HG03097 (cell line): ENCODE results near the gene KIF26B.

Experiments used
- ATAC-seq: cut with Tn5 transposase; IDR thresholded peaks from one replicate; pipeline ENCODE4 v1.9.1; 2021; ENCODE audit not compliant: unreplicated experiment, low FRiP score

Gene KIF26B

GRCh38 chr1:245542365-245542764 is 387.6 kb downstream of the KIF26B start:
- no peak for ATAC-seq

GRCh38 chr1:245544236-245544635 is 389.5 kb downstream of the KIF26B start:
- ATAC-seq = no peak

- no peak for ATAC-seq
Observed at GRCh38 chr1:245546875-245547274, 392.1 kb downstream of the KIF26B start.

- ATAC-seq = no peak
Observed at GRCh38 chr1:245549996-245550719, 395.4 kb downstream of the KIF26B start.

- no peak for ATAC-seq
Observed at GRCh38 chr1:245550720-245551043, 395.9 kb downstream of the KIF26B start.

GRCh38 chr1:245551536-245551935 is 396.8 kb downstream of the KIF26B start:
- no peak for ATAC-seq

- ATAC-seq = no peak
Observed at GRCh38 chr1:245552331-245552730, 397.5 kb downstream of the KIF26B start.

- no peak for ATAC-seq
Observed at GRCh38 chr1:245556057-245556456, 401.3 kb downstream of the KIF26B start.

- ATAC-seq = no peak
Observed at GRCh38 chr1:245558069-245558468, 403.3 kb downstream of the KIF26B start.

GRCh38 chr1:245560316-245560859 is 405.6 kb downstream of the KIF26B start:
- no peak for ATAC-seq

GRCh38 chr1:245561665-245562234 is 407.0 kb downstream of the KIF26B start:
- ATAC-seq = no peak

GRCh38 chr1:245566134-245566533 is 411.3 kb downstream of the KIF26B start:
- no peak for ATAC-seq

GRCh38 chr1:245566952-245567351 is 412.2 kb downstream of the KIF26B start:
- ATAC-seq = no peak

GRCh38 chr1:245571815-245572294 is 417.1 kb downstream of the KIF26B start:
- no peak for ATAC-seq

- ATAC-seq = no peak
Observed at GRCh38 chr1:245572709-245573108, 417.9 kb downstream of the KIF26B start.

GRCh38 chr1:245575710-245576109 is 420.9 kb downstream of the KIF26B start:
- ATAC-seq = no peak

- ATAC-seq = no peak
Observed at GRCh38 chr1:245576323-245576722, 421.5 kb downstream of the KIF26B start.

- no peak for ATAC-seq
Observed at GRCh38 chr1:245577191-245578157, 422.7 kb downstream of the KIF26B start.

GRCh38 chr1:245578308-245578707 is 423.5 kb downstream of the KIF26B start:
- no peak for ATAC-seq

GRCh38 chr1:245578771-245579170 is 424.0 kb downstream of the KIF26B start:
- ATAC-seq = no peak

GRCh38 chr1:245579881-245580280 is 425.1 kb downstream of the KIF26B start:
- no peak for ATAC-seq
